Ishikawa (cell line): ENCODE data around the gene NOL9.

ENCODE experiments used
- EGR1 ChIP-seq: IDR thresholded peaks from 2 replicates; pipeline ENCODE4 v1.6.1; 2012
- EP300 ChIP-seq: IDR thresholded peaks from 2 replicates; pipeline ENCODE4 v1.6.1; 2012; ENCODE audit warnings: borderline replicate concordance
- FOXM1 ChIP-seq: IDR thresholded peaks from 2 replicates; pipeline ENCODE4 v1.6.1; 2012; ENCODE audit warnings: low read depth, borderline replicate concordance
- NFIC ChIP-seq: IDR thresholded peaks from 2 replicates; pipeline ENCODE4 v1.6.1; 2012
- RAD21 ChIP-seq: IDR thresholded peaks from 2 replicates; pipeline ENCODE4 v1.6.1; 2012; ENCODE audit warnings: low read depth
- TAF1 ChIP-seq: IDR thresholded peaks from 2 replicates; pipeline ENCODE4 v1.6.1; 2012; ENCODE audit warnings: low read depth, mild to moderate bottlenecking
- TCF12 ChIP-seq: IDR thresholded peaks from 2 replicates; pipeline ENCODE4 v1.6.1; 2012; ENCODE audit warnings: low read depth
- YY1 ChIP-seq: IDR thresholded peaks from 2 replicates; pipeline ENCODE4 v1.6.1; 2012; ENCODE audit warnings: low read depth
- TF ChIP-seq, protein P1 (sequence below): IDR thresholded peaks from 2 replicates; pipeline ENCODE4 v1.6.1; 2012

DNA sequence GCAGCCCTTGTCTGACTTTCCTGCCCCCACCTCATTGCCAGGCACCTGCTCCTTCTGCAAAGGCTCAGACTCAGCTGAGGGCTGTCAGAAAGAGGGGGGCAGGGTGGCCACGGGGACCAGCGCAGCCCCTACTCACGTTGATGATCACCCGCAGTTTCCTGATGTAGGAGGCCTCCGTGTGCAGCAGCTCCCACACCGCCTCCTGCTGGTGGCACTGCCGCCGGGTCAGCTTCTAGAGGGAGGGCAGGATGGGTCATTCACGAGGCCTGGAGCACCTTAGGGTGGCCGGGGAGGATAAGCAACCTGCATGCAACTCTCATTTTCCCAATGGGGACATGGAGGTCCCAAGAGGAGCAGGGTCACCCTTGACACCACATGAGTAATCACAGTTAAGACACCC, 81.9 kb downstream of the NOL9 start:
- TF ChIP-seq TAF1 = no peak
- TF ChIP-seq EP300 = no peak
- no peak for TF ChIP-seq RAD21
- no peak for TF ChIP-seq NFIC
- no peak; the same call in 1 of the 2 replicates for TF ChIP-seq TCF12
- no peak for TF ChIP-seq YY1
- TF ChIP-seq FOXM1 = no peak
- TF ChIP-seq EGR1 = no peak
- TF ChIP-seq, protein P1, sequence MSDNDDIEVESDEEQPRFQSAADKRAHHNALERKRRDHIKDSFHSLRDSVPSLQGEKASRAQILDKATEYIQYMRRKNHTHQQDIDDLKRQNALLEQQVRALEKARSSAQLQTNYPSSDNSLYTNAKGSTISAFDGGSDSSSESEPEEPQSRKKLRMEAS = no peak
